Measurements from ENCODE around the gene EPB41L3. TPM values are rescaled to one million over a fixed set of nuclear protein-coding genes. Genes with fewer than 3 reads are reported as not detected.

The EPB41L3 gene
- total RNA-seq, 2 experiments from 2014 or later = 0.31 TPM; not detected in 1

- H3K27ac Mint-ChIP-seq = no peak overlapping the region
- intact Hi-C loops (cut with micrococcal nuclease) = no loop called here
Measured at GRCh38 chr18:5425721-5426120, 118.1 kb downstream of the EPB41L3 start.

GRCh38 chr18:5424903-5425664 is 118.7 kb downstream of the EPB41L3 start:
- H3K9me3 Mint-ChIP-seq = no peaks in the 10 kb centered on the region
- H3K36me3 Mint-ChIP-seq (ENCODE audit: low read depth) = no peaks in the 10 kb centered on the region
- no peak for ATAC-seq
- POLR2A ChIA-PET = no interaction called here
- TF ChIP-seq CTCF (IDR thresholded peaks at IDR 0.05) = peak; percentile 54
- no peak overlapping the region for H3K4me3 Mint-ChIP-seq
- intact Hi-C loops (cut with micrococcal nuclease) = no loop called here
- CTCF ChIA-PET = no interaction called here
- no peak for DNase-seq
- peaks cover 6% of the 10 kb centered on the region for H3K27me3 Mint-ChIP-seq
- no peaks in the 10 kb centered on the region for H3K4me1 Mint-ChIP-seq (ENCODE audit: low read depth)
- no peak overlapping the region for H3K27ac Mint-ChIP-seq

More at GRCh38 chr18:5425721-5426120, 118.1 kb downstream of the EPB41L3 start:
- ATAC-seq (no peak), DNase-seq (no peak)
- Mint-ChIP-seq H3K27me3 (peaks cover 6% of the 10 kb centered on the region), H3K9me3 (no peaks in the 10 kb centered on the region), H3K36me3 (ENCODE audit: low read depth) (no peaks in the 10 kb centered on the region), H3K4me1 (ENCODE audit: low read depth) (no peaks in the 10 kb centered on the region), H3K4me3 (no peak overlapping the region)
- CTCF ChIA-PET = no interaction called here
- TF ChIP-seq CTCF (IDR thresholded peaks at IDR 0.05) = no peak
- POLR2A ChIA-PET = no interaction called here

GRCh38 chr18:5422626-5423025 is 121.2 kb downstream of the EPB41L3 start:
- H3K9me3 Mint-ChIP-seq = no peaks in the 10 kb centered on the region
- TF ChIP-seq CTCF (IDR thresholded peaks at IDR 0.05) = no peak
- no peaks in the 10 kb centered on the region for H3K4me1 Mint-ChIP-seq (ENCODE audit: low read depth)
- ChIA-PET POLR2A (no interaction called here), CTCF (no interaction called here)
- DNase-seq (no peak), ATAC-seq (no peak)
- no peaks in the 10 kb centered on the region for H3K36me3 Mint-ChIP-seq (ENCODE audit: low read depth)
- intact Hi-C loops (cut with micrococcal nuclease) = no loop called here
- H3K27ac Mint-ChIP-seq = no peak overlapping the region
- H3K4me3 Mint-ChIP-seq = no peak overlapping the region
- peaks cover 10% of the 10 kb centered on the region for H3K27me3 Mint-ChIP-seq

GRCh38 chr18:5421981-5422380 is 121.8 kb downstream of the EPB41L3 start:
- ChIA-PET POLR2A (no interaction called here), CTCF (no interaction called here)
- intact Hi-C loops (cut with micrococcal nuclease) = no loop called here
- no peaks in the 10 kb centered on the region for H3K36me3 Mint-ChIP-seq (ENCODE audit: low read depth)
- no peak overlapping the region for H3K27ac Mint-ChIP-seq
- ATAC-seq (no peak), DNase-seq (no peak)
- no peak for TF ChIP-seq CTCF (IDR thresholded peaks at IDR 0.05)
- H3K4me1 Mint-ChIP-seq (ENCODE audit: low read depth) = no peaks in the 10 kb centered on the region
- H3K27me3 Mint-ChIP-seq = peaks cover 7% of the 10 kb centered on the region
- H3K4me3 Mint-ChIP-seq = no peak overlapping the region
- H3K9me3 Mint-ChIP-seq = no peaks in the 10 kb centered on the region

DNA sequence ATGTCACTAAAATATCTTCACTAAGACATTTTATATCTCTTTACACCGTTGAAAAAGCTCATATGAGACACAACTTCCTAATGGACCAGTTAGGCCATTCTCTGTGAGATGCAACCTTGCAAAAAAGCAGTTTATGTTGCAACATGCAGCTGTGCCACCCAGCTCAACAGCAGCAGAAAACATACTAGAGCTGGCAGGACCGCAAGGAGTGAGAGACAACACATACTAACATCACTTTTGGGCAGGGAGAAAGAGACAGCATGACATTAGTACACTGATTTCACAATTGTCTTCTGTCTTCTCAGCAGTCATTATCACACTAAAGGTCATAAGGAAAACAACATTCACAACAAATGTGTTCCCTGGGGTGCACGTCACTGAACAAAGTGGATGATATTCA is 122.9 kb downstream of the EPB41L3 start:
- Mint-ChIP-seq H3K36me3 (ENCODE audit: low read depth) (no peaks in the 10 kb centered on the region), H3K9me3 (no peaks in the 10 kb centered on the region), H3K4me1 (ENCODE audit: low read depth) (no peaks in the 10 kb centered on the region), H3K4me3 (no peak overlapping the region), H3K27ac (no peak overlapping the region), H3K27me3 (peaks cover 4% of the 10 kb centered on the region)
- ChIA-PET CTCF (no interaction called here), POLR2A (no interaction called here)
- ATAC-seq (no peak), DNase-seq (no peak)
- intact Hi-C loops (cut with micrococcal nuclease) = no loop called here
- TF ChIP-seq CTCF (IDR thresholded peaks at IDR 0.05) = no peak
